ENCODE results near the gene WIPF3. TPM values are rescaled to one million over a fixed set of nuclear protein-coding genes. Genes with fewer than 3 reads are reported as not detected.

WIPF3 gene
- total RNA-seq, 2 donors from 2014 or later = 0.08 TPM; not detected in 1

Other genes starting within 250 kb of the WIPF3 start
- not detected for gene PRR15, start 242.7 kb upstream of the WIPF3 start, total RNA-seq
- gene SCRN1, start 183.3 kb downstream of the WIPF3 start, total RNA-seq = 1 to 10 TPM; 5.7 to 6.1 TPM
- 1 to 10 TPM; 5.1 to 7.4 TPM for gene FKBP14, start 220.2 kb downstream of the WIPF3 start, total RNA-seq
- 1 to 10 TPM; 5.9 to 7.6 TPM for gene PLEKHA8, start 221.9 kb downstream of the WIPF3 start, total RNA-seq

Measured in T-helper 17 cell (primary cell).